ENCODE measurements around the gene HIF1A.

GRCh38 chr14:61705017-61705416 is 9.7 kb downstream of the HIF1A start:
- TF ChIP-seq EZH2 (IDR thresholded peaks at IDR 0.05; ENCODE audit: borderline replicate concordance, low read depth, low read length, severe bottlenecking) (no peak), CTCF (IDR thresholded peaks at IDR 0.05; ENCODE audit: borderline replicate concordance, extremely low read depth, low read length, poor library complexity, severe bottlenecking) (no peak)
